Measurements from ENCODE around the gene CDH3. TPM values are rescaled to one million over a fixed set of nuclear protein-coding genes. Genes with fewer than 3 reads are reported as not detected.

The CDH3 gene
- total RNA-seq, 6 donors from 2014 or later: 3.6 to 12.3 (median 9.9) TPM

- Histone ChIP-seq H3K27me3 (no peaks in the 10 kb centered on the region), H3K4me1 (no peaks in the 10 kb centered on the region), H3K9me3 (no peaks in the 10 kb centered on the region), H3K4me3 (no peak overlapping the region), H3K36me3 (no peaks in the 10 kb centered on the region), H3K27ac (no peak overlapping the region)
- 52 to 60% methylated on average over 1 of the region's 1 CpG for WGBS, 2 donors
- no peak for ATAC-seq (ENCODE audit: low FRiP score in 2 of 2)
- DNase-seq: no peak
- no peak for TF ChIP-seq CTCF (IDR thresholded peaks at IDR 0.05)
- TF ChIP-seq POLR2A (IDR thresholded peaks at IDR 0.05): no peak
These were observed 8.3 kb upstream of the CDH3 start for GRCh38 chr16:68636818-68637217.

DNA sequence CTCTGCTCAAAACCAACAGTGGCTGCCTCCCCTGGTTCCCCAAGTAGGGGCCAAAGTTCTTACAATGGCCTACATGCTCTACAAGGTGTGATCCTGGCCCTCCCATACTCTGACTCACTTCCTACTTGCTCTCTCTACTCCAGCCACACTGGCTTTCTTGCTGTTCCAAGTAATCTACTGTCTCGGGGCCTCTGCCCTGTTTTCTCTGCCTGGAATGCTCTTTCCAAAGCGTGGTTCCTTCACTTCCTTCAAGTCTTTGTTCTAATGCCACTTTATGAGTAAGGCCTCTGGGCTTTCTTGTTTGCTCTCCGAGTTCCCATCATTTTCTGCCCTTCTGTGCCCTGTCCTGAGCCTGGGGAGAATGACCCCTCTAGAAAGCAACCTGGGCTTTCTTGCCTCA is 4.1 kb upstream of the CDH3 start:
- 68 to 76% methylated on average over 3 of the region's 3 CpGs for WGBS, 2 donors
- Histone ChIP-seq H3K27me3 (peaks cover 0 to 17% (median 10%) of the 10 kb centered on the region in 4 donors), H3K9me3 (no peaks in the 10 kb centered on the region), H3K4me3 (no peak overlapping the region), H3K27ac (no peak overlapping the region), H3K4me1 (peaks cover 18 to 29% (median 25%) of the 10 kb centered on the region in 4 donors), H3K36me3 (no peaks in the 10 kb centered on the region)
- TF ChIP-seq POLR2AphosphoS5 (IDR thresholded peaks at IDR 0.05) (no peak), CTCF (IDR thresholded peaks at IDR 0.05) (no peak)
- ATAC-seq (ENCODE audit: low FRiP score in 2 of 2) (no peak), DNase-seq (no peak)

- Histone ChIP-seq H3K36me3 (no peaks in the 10 kb centered on the region), H3K9me3 (no peaks in the 10 kb centered on the region), H3K27me3 (peaks cover 0 to 27% (median 11%) of the 10 kb centered on the region in 4 donors), H3K27ac (no peak overlapping the region), H3K4me1 (peaks cover 19 to 34% (median 29%) of the 10 kb centered on the region in 4 donors), H3K4me3 (peak overlapping the region in 3 of 4 donors; percentile 15 to 40 (median 25))
- DNase-seq (no peak), ATAC-seq (ENCODE audit: low FRiP score in 2 of 2) (no peak)
- TF ChIP-seq EP300 (IDR thresholded peaks at IDR 0.05) (no peak), CTCF (IDR thresholded peaks at IDR 0.05) (no peak), POLR2AphosphoS5 (IDR thresholded peaks at IDR 0.05) (no peak), POLR2A (IDR thresholded peaks at IDR 0.05) (no peak)
- 42 to 47% methylated on average over 10 of the region's 10 CpGs for WGBS, 2 donors
These were observed 3.1 kb upstream of the CDH3 start for GRCh38 chr16:68642047-68642435.

DNA sequence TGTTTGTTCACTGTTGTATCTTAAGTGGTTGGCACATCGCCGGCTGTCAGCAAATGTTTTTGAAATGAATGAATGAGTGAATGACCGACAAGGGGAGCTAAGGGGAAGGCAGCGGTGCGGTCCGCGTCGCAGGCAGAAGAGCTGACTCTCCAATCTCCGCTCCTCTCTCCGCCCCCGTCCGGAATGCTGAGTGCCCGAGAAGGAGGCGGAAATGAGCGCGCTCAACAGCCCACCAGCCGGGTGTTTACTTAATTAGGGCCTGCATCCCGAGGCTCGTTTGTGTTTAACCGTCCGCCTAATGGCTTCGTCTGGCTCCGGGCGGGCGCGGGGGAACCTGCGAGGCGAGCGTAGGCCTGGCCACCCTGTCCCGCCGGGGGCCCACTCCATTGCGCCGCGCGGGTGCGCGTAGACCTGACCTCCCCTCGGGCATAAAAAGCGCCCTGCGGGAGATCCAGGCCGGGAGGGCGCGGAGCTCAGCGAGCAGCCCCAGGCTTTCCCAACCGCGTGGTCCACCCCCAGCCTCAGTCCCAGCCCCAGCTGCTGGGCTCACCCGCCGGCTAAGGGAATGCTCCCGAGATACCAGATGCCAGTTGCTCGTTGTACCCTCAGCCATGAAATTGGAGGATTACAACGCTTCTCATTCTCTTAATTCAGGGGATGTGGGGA is 2.5 kb upstream of the CDH3 start:
- Histone ChIP-seq H3K9me3 (no peaks in the 10 kb centered on the region), H3K4me3 (peak overlapping the region in 3 of 4 donors; percentile 15 to 40 (median 25)), H3K4me1 (peaks cover 19 to 34% (median 29%) of the 10 kb centered on the region in 4 donors), H3K27ac (peak overlapping the region in 2 of 4 donors; percentile 18 to 39), H3K27me3 (peaks cover 0 to 27% (median 11%) of the 10 kb centered on the region in 4 donors), H3K36me3 (no peaks in the 10 kb centered on the region)
- ATAC-seq (ENCODE audit: low FRiP score in 2 of 2) (peak in 1 of 2 donors; percentile 65), DNase-seq (peak; percentile 49 to 85)
- TF ChIP-seq CTCF (IDR thresholded peaks at IDR 0.05): no peak
- no peak for TF ChIP-seq EP300 (IDR thresholded peaks at IDR 0.05)
- no peak for TF ChIP-seq POLR2A (IDR thresholded peaks at IDR 0.05)
- no peak for TF ChIP-seq POLR2AphosphoS5 (IDR thresholded peaks at IDR 0.05)
- WGBS, 2 donors: 4 to 5% methylated on average over 35 to 49 of the region's 51 CpGs

GRCh38 chr16:68643227-68643626 is 1.9 kb upstream of the CDH3 start:
- Histone ChIP-seq H3K27me3 (peaks cover 0 to 27% (median 11%) of the 10 kb centered on the region in 4 donors), H3K4me3 (no peak overlapping the region), H3K9me3 (no peaks in the 10 kb centered on the region), H3K4me1 (peaks cover 19 to 34% (median 29%) of the 10 kb centered on the region in 4 donors), H3K27ac (no peak overlapping the region), H3K36me3 (no peaks in the 10 kb centered on the region)
- ATAC-seq (ENCODE audit: low FRiP score in 2 of 2) (no peak), DNase-seq (no peak)
- 85 to 86% methylated on average over 13 of the region's 13 CpGs for WGBS, 2 donors
- TF ChIP-seq CTCF (IDR thresholded peaks at IDR 0.05): no peak
- no peak for TF ChIP-seq POLR2A (IDR thresholded peaks at IDR 0.05)
- no peak for TF ChIP-seq POLR2AphosphoS5 (IDR thresholded peaks at IDR 0.05)
- no peak for TF ChIP-seq EP300 (IDR thresholded peaks at IDR 0.05)
